Measurements from ENCODE around the gene CD79B.
"Not testable (repeated sequence)": the region's sequence is repeated elsewhere in the genome, so short reads cannot be mapped to it uniquely, and the experiment has no call there.

CD79B gene

DNA sequence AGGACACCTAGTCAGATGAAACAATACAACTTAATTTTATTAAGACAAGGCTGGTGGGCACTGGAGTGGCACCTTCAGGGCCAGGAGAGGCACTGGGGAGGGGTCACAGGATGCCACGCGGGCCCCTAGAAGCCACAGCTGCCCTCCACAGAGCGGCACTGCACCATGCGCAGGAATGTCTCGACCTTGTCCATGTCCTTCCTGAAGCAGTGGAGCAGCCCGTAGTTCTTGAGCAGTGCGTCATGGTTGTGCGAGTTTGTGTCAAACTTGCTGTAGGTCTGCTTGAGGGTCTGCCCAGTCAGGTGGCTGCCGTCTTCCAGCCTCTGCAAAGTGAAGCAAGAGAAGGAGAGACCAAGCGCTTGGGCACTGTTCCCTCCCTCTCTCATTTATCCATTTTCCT is 22.5 kb downstream of the CD79B start:
- DNase-seq: not testable (repeated sequence)

DNA sequence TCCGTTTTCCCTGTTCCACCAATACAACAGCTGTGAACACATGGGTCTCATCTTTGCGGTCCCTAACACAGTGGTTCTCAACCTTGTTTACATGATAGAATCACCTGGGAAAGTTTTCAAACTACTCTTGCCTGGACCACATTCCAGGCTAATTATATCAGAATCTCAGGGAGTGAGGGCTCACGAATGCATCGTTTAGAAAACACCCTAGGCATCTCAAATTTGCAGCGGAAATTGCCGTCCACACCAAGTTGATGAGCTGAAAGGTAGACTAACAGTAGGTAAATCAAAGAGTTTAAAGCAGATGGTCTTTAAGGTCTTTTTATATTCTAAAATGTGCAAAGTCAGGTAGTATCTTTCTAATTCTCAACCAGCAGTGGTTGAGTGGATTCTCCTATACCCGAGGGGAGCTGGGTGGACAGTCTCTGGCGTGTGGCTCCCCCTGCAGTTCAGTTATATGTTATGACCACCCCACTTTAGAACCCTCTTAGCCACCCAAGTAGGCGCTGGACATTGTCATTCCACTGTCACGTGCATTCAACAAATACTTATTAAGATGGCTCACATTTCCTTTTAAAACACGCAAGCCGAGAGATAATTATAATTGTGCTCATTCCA is 24.9 kb downstream of the CD79B start:
- DNase-seq: not testable (repeated sequence)

DNA sequence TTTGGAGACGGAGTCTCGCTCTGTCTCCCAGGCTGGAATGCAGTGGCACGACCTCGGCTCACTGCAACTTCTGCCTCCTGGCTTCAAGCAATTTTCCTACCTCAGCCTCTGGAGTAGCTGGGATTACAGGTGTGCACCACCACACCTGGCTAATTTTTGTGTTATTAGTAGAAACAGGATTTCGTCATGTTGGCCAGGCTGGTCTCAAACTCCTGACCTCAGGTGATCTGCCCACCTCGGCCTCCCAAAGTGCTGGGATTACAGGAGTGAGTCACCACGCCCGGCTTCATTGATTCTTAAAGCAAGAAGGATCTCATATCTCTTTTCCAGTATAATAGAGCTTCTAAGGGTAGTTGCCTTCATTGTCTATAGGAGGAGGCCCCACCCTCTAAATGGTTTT is 27.3 kb downstream of the CD79B start:
- DNase-seq: not testable (repeated sequence)

DNA sequence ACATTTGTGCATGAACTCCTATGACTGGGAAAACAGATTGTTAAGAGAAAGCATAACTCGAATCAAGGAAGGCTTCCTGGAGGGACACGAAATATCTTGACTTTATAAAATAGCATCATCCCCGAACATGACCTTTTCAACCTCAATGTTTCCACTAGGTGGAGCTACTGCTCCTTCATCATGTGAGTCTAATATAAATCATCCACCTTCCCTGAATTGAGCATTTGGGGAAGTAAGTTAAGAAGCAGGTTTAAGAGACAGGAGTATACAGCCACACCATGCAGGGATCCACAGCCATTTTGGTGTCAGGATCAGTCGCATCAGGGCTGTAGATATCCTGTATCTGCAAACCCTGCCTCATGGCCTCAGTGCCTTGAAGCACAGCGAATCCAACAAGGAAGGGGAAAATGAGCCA is 28.3 kb downstream of the CD79B start:
- DNase-seq: peak; percentile 10

DNA sequence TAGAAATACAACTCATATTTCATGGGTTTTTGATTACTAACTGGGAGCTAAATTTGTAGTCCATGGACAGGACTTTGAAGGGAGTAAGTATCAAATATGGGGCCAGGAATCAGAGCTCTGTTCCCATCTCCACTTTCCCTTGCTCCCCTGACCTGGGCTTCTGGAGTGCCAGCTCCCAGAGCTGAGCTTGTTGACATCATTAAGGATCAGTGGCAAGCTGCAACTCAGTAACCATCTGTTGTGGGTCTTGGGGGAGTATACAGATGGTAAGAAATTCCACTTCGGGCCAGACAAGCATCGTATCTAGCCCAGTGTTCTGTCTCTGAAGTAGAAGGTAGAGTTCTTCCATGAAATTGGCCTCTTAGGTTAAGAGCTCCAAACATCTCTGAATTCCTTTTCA is 30.2 kb downstream of the CD79B start:
- not testable (repeated sequence) for DNase-seq

DNA sequence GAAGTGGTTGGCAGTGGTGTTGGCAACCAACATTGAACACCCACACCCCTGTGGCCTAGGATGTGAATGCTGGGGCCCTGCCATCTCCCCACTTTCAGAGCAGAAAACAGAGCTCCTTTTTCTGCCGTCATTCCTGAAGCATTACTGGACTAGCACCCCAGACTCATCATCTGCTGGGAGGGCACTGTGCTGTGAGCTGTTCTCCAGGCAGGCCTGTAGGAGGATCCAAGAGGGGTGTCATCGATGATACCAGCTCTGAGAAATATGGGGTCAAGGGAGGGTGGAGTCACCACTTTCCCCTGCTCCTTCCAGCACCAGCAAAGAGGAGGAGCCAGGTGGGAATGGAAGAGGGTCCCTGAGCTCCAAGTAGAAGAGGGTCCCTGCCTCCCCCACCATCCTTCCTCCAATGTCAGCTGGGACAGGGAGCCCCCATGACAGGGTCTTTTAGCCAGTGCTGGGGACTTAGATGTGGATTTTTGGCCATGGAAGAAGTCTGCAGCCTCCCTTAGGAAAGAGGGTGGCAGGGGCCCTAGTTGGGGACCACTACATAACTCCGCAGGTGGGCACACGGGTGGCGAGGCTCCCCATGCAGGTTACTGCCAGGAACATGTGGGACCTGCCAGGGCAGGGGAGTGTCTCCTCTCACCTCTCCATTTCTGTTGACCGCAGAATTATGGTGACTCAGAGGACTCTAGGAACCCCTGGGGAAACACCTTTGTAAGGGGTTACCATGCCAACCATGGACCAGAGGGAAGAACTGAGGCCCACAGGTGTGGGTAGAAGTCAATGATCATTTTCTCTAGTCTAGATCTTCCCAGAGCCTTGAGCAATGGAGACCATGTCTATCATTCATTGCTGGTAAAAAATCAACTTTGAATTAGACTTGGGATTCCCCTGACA is 33.0 kb downstream of the CD79B start:
- not testable (repeated sequence) for DNase-seq

DNA sequence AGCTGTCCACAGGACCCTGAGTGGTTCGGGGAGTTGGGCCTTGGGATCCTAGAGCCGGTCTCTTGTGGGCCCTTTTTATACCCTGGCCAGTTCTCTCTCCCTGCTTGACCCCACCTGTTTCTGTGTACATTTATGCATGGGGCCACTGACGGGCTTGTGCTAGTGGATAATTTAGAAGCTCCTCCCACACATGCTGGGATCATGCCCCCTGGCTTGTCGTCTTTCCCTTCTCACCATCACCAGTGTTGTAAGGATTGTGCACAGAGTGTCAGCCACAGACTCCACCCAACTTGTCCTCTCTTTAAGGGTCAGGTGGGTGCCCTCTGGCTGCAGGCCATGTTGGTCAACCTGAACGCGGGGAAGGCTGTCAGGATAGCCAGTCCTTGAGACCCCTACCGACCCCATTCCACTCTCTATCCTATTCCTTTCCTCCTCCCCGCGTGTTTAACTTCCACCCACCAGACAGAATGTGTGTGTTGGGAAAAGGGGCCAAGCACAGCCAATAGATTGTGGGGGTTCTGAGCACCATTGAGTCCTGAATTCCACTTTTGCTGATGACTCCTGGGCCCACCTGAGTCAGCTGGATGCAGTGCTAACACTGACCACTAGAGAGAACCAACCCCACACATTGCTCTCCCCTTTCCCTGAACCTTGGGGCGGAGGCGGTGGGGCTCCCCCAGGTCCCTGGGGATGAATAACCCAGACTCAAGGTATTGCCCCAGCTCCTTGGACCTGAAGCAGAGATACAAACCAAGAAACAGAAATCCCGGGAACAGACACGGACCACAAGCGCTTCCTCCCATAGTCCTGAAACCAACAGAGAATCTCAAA is 35.4 kb downstream of the CD79B start, which contains the start of gene CSH1:
TSS of gene CSH1 (minus strand) at position 51 of the 831 bp plus-strand sequence. CDS start 63 bp downstream, outside the sequence.
- DNase-seq: not testable (repeated sequence)

DNA sequence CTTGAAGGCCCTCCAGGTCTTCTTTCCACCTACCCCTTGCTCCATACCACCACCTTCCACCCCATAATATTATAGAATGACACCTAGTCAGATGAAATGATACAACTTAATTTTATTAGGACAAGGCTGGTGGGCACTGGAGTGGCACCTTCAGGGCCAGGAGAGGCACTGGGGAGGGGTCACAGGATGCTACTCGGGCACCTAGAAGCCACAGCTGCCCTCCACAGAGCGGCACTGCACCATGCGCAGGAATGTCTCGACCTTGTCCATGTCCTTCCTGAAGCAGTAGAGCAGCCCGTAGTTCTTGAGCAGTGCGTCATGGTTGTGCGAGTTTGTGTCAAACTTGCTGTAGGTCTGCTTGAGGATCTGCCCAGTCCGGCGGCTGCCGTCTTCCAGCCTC is 37.3 kb downstream of the CD79B start:
- DNase-seq: not testable (repeated sequence)

DNA sequence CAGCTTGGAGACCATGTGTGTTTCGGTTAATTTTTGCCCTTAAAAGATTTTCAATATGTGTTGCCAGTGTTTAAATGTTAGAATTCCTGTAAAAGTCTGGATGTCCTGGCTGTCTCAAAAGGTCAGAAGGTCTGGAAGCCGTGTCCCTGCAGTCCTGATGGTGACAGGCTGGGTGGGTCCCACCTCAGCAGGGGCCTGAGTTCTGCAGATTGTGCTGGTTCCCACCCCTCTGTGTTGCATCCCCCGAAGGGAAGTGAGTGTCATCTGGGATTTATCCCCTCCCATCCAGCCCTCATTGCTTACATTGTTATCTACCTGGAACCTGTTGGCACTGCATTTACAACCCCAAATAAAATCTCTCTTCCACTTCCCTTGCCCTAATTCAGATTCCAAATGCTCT is 38.1 kb downstream of the CD79B start:
- DNase-seq: not testable (repeated sequence)

DNA sequence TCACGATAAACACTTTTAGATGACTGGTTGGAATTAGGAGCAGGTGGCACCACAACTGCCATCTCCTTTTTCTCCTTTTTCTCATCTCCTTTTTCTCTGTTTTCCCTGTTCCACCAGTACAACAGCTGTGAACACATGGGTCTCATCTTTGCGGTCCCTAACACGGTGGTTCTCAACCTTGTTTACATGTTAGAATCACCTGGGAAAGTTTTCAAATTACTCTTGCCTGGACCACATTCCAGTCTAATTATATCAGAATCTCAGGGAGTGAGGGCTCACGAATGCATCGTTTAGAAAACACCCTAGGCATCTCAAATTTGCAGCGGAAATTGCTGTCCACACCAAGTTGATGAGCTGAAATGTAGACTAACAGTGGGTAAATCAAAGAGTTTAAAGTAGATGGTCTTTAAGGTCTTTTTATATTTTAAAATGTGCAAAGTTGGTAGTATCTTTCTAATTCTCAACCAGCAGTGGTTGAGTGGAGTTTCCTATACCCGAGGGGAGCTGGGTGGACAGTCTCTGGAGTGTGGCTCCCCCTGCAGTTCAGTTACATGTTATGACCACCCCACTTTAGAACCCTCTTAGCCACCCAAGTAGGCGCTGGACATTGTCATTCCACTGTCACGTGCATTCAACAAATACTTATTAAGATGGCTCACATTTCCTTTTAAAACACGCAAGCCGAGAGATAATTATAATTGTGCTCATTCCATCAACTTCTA is 39.7 kb downstream of the CD79B start:
- DNase-seq: not testable (repeated sequence)

DNA sequence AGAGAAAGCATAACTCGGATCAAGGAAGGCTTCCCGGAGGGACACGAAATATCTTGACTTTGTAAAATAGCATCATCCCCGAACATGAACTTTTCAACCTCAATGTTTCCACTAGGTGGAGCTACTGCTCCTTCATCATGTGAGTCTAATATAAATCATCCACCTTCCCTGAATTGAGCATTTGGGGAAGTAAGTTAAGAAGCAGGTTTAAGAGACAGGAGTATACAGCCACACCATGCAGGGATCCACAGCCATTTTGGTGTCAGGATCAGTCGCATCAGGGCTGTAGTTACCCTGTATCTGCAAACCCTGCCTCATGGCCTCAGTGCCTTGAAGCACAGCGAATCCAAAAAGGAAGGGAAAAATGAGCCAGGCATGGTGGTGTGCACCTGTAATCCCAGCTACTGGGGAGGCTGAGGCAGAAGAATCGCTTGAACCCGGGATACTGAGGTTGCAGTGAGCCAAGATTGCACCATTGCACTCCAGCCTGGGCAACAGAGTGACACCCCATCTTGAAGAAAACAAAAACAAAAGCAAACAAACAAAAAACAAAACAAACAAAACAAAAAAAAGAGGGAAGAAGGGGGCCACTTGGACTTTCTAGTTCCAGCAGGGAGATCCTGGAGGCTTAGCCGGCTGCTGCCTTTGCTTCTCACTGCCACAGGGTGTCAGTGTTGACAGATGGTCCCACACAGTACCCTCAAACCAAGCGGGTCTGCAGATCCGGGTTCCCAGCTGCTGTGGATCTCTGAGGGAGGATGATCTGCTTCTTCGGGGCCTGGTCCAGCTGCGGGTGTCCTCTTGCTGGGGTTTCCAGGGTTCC is 42.9 kb downstream of the CD79B start:
- peak; percentile 21 for DNase-seq

DNA sequence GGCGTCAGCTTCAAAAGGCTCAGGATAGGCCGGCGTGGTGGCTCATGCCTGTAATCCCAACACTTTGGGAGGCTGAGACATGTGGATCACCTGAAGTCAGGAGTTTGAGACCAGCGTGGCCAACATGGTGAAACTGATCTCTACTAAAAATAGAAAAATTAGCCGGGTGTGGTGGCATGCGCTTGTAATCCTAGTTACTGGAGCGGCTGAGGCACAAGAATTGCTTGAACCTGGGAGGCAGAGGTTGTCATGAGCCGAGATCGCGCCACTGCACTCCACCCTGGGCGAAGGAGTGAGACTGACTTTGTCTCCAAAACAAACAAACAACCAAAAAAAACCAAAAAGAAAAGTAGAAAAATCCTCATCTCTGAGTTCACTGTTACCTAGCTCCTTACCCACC is 47.0 kb downstream of the CD79B start:
- DNase-seq: not testable (repeated sequence)

DNA sequence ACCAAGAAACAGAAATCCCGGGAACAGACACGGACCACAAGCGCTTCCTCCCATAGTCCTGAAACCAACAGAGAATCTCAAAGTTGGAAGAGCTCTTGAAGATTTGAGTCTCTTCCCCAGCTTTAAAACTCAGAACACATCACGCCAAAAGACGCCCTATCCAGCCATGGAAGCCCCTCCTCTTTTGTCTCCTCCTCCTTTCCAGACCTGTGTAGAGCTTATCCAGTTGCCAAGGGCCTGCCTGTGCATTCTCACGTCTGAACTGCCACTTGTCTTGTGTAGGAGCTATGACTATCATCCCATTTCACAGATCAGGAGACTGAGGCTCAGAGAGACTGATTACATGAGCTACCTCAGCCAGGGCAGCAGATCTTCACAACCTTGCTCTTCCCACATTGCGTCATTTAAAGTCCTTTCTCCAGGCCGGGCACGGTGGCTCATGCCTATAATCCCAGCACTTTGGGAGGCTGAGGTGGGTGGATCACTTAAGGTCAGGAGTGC is 49.5 kb downstream of the CD79B start:
- DNase-seq: not testable (repeated sequence)

DNA sequence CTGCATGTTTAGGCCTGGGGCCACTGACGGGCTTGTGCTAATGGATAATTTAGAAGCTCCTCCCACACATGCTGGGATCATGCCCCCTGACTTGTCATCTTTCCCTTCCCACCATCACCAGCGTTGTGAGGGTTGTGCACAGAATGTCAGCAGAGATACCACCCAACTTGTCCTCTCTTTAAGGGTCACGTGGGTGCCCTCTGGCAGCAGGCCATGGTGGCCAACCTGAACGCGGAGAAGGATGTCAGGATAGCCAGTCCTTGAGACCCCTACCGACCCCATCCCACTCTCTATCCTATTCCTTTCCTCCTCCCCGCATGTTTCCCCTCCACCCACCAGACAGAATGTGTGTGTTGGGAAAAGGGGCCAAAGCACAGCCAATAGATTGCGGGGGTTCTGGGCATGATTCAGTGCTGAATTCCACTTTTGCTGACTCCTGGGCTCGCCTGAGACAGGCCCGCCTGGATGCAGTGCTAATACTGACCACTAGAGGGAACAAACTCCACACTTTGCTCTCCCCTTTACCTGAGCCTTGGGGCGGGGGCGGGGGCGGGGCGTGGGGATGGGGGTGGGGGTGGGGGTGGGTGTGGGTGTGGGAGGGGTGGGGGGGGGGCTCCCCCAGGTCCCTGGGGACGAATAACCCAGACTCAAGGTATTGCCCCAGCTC is 50.1 kb downstream of the CD79B start, which contains the start of gene GH2:
TSS of gene GH2 (minus strand) at position 10 of the 667 bp plus-strand sequence. CDS start 143 bp downstream, outside the sequence.
- no peak for DNase-seq

DNA sequence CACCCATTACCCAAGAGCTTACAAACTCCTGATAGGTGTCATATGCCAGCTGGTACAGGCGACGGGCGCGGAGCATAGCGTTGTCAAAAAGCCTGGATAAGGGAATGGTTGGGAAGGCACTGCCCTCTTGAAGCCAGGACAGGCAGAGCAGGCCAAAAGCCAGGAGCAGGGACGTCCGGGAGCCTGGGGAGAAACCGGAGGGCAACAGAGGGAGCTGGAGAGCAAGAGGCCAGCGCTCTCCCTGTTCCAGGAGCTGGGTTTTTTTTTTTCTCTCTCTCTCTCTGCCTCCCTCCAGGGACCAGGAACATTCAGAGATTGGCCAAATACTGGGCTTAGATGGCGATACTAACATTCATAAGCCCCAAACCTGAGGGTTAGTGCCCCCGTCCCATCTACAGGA is 50.8 kb downstream of the CD79B start:
- DNase-seq: not testable (repeated sequence)

DNA sequence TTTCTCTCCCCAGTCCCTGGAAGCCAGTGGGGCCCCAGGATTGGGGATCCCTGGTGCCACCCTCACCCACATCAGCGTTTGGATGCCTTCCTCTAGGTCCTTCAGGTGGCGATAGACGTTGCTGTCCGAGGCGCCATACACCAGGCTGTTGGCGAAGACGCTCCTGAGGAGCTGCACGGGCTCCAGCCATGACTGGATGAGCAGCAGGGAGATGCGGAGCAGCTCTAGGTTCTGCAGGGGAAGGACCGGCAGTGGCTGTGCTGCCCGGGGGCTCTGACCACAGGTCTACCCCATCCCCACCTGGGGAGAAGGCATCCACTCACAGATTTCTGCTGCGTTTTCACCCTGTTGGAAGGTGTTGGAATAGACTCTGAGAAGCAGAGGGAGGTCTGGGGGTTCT is 51.4 kb downstream of the CD79B start:
- DNase-seq: no peak
